A172 (cell line): Measurements from ENCODE around the gene TMEM184A. TPM values are rescaled to one million over a fixed set of nuclear protein-coding genes. Genes with fewer than 3 reads are reported as not detected.
A peak's percentile ranks its signal among the peaks of the same experiment; 100 is the strongest.

Experiments used
- DNase-seq: peaks from one replicate; pipeline ENCODE4 v3.0.0-alpha.2; 2015; ENCODE audit warnings: low spot score
- total RNA-seq: library from RNA; depleted of rRNA; stranded (reverse); fragments of >200 nt; shearing (Covaris generic); gene quantifications from 2 replicates; pipeline ENCODE4 v1.2.3, GENCODE V29; 2014; rRNA removed

TMEM184A gene
- 2.7 and 3.6 TPM in 2 replicates for total RNA-seq

- DNase-seq: peak; percentile 88
These were observed at the start of gene TMEM184A for GRCh38 chr7:1555813-1556543. TMEM184A (minus strand) TSS chr7:1556205; CDS start chr7:1555484, 721 bp downstream.

- no peak for DNase-seq
These were observed 48.4 kb upstream of the TMEM184A start for GRCh38 chr7:1604383-1604782.

GRCh38 chr7:1603346-1604225 lies 47.6 kb upstream of the TMEM184A start:
- no peak for DNase-seq

- DNase-seq: no peak
These were observed 46.4 kb upstream of the TMEM184A start for GRCh38 chr7:1602386-1602785.

DNA sequence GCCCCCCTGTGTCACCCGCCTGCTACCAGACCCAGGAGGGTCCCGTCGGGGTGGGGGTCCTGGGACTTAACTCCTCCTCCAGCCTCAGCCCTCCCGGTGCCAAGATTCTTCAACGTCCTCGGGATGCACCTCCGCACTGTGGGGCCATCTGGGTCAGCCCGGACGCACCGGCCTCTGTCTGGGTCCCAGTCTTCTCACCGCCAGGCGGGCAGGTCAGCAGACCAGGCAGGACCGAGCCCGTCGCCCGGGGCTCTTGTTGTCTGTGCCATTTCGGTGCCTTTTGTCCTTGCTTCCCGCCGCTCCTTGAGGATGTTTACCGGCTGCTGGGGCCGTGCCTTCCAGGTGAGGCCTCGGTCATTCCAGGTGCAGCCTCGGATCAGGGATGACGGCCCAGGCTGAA lies 46.0 kb upstream of the TMEM184A start:
- no peak for DNase-seq

DNA sequence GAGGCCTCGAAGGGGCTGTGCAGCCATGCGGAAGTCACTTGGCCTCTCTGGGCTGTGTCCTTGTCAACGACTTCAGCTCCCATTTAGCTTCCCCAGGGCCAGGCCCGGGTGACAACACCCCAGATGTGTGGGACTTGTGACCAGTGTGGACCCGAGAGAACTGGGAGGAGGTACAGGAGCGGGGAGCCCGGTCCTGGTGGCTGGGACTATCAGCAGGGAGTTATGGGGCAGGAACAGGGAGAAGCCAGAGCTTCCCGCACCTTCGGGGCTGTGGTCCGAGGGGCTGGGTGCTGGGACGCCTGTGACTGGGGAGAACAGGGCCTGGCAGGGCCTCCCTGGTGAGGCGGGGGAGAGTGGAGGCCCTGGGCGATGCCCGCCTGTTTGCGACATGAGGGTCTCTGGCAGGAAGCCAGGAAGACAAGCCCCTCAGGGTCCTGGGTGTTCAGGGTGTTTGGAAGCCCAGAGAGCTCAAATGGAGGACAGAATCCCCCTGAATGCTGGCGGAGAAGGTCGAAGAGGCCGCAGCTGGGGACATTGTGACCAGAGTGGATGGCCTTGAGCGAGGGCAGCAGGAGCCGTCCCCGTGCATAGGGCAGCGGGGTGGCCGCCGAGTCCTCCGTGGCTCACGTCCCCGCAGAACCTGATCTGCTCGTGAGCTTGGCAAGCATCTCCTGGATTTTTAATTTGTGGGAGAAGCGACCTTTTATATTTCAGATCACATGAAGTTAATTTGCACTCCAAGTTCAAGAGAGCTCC lies 43.8 kb upstream of the TMEM184A start:
- no peak for DNase-seq

DNA sequence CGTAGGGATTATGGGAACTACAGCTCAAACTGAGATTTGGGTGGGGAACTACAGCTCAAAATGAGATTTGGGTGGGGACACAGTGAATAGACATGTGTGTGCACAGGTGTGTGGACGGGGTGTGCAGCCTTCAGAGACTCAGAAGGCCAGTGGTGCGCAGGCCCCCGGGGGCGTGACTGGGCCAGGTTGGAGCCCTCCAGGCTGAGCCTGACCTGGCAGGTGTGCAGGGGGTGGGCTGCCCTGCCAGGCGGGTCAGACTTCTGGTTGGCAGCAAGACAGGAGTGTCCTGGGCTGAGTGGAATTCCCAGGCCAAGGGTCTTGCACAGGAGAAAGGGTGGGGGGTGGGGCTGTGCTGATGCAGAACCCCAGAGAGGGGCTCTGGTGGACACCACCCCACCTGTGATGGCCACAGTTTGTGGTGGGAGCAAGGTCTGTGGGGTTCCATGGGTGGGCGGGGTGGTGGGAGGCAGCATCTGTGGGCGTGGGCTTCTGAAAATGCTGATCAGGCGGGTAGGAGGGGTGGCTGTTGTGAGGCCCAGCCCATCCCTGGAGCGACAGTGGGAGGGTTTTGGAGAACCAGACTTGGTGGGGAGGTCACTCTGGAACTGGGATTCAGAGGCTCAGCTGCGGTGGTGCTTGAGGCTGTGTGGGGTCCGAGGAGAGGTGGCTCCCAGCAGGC lies 43.1 kb upstream of the TMEM184A start:
- DNase-seq: no peak

GRCh38 chr7:1598286-1598685 lies 42.3 kb upstream of the TMEM184A start:
- DNase-seq: no peak

GRCh38 chr7:1597791-1598190 lies 41.8 kb upstream of the TMEM184A start:
- DNase-seq: no peak

DNA sequence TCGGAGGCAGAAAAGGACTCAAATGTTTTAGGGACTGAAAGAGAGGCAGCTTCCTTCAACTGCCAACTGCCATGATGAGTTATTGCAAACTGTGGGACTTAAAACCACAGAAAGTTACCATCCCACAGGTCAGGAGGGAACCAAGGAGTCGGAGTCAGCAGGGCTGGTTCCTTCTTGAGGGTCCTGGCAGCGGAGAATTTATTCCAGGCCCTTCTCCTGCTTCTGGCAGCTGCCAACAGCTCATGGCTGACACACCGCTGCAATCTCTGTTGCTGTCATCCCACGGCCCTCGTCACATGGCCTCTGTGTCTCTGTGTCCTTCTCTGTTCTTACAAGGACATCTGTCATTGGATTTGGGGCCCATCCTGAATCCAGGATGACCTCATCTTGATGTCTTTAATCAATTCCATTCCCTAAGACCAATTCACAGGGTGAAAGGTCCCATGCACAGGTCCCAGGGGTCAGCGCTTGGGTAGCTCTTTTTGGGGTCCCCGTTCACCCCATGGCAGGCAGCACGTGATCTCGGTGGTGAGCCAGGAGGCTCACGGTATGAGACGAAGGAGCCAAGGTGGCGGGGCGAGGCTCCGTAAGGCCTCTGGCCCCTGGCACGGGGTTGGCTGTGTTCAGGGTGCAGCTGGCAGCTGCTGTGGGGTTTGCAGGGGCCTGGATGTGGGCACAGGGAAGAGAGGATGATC lies 41.2 kb upstream of the TMEM184A start:
- DNase-seq: no peak

DNA sequence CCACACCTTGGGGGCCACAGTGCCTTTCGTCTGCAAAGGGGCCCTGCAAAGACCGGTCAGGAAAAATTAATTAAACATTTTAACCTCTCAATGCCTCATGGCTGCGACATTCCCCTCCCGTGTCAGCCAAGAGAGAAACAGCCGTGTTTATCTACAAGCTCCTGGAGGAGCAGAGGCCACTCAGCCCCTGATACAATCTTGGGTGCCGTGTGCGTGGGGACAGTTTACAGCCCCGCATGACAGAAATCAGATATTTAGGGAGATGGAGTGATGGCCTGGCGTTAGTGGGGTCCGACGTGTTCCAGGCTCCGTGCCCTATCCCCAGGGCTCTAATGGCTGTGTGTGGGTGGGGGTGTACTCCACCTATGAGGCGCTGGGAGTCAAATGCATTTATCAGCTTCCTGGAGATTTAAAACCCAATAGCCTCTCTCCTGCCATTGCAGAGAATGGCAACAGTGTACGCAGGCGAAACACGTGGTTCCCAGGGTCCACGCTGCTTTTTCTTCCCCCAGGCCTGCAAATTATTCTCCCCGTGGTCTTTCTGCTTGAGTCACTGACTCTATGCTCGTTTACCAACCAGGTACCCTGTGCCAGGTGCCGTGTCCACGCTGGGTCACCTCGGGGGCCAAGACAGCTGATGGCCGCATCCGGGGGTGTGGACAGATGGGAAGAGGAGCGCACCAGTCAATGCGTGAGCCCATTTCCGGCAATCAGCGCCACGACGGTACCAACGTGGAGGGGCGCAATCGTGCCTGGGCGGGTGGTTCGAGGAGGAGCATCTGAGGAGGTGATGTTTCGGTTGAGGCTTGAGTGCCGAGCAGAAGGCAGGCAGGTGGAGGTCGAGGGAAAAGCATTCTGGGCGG lies 40.4 kb upstream of the TMEM184A start:
- DNase-seq: no peak

GRCh38 chr7:1595636-1596035 lies 39.6 kb upstream of the TMEM184A start:
- no peak for DNase-seq

DNA sequence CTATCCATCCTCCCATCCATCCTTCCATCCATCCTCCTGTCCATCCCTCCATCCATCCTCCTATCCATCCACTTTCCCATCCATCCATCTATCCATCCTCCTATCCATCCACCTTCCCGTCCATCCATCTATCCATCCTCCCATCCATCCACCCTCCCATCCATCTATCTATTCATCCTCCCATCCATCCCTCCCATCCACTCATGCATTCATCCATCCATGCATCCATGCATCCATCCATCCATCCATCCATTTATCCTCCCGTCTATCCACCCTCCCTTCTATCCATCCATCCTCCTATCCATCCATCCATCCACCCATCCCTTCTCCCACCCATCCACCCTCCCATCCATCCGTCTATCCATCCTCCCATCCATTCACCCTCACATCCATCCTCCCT lies 39.0 kb upstream of the TMEM184A start:
- DNase-seq: no peak

- DNase-seq: no peak
These were observed 38.0 kb upstream of the TMEM184A start for GRCh38 chr7:1593904-1594421.

DNA sequence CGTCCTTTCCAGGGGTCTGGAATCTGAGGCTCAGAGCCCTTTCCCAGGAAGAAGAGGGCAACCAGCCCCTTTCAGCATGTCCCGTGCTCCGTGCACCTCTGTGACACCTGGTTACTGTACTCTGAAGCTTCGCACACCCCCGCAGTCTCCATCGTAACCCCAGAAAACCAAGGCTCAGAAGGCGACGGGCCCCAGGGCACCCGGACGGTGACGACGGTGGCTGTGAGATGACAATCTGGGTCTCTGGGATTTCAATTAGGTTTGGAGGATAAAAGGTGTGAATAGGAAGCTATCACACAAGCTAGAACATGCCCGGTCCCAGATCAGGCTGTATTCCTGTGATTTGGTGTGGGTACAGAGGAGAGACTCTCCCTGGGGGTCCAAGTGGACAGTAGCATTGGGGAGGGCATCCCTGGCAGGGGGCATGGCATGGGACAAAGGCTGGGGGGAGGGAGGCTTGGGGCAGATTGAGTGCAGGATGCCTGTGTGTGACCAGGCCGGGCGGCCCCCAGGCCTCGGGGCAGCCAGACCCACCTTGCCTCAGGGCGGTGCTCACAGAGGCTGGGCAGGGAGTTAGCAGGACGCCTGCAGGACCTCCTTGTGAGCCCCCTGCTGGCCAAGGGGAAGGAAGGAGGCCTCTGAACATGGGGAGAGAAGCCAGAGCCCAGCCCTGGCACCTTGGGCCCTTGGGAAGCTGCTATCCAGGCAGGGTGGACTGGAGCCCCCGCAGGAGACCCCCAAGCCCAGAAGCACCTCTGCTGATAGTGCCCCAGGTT lies 37.3 kb upstream of the TMEM184A start:
- no peak for DNase-seq

- DNase-seq: no peak
These were observed 36.4 kb upstream of the TMEM184A start for GRCh38 chr7:1592299-1592871.

DNA sequence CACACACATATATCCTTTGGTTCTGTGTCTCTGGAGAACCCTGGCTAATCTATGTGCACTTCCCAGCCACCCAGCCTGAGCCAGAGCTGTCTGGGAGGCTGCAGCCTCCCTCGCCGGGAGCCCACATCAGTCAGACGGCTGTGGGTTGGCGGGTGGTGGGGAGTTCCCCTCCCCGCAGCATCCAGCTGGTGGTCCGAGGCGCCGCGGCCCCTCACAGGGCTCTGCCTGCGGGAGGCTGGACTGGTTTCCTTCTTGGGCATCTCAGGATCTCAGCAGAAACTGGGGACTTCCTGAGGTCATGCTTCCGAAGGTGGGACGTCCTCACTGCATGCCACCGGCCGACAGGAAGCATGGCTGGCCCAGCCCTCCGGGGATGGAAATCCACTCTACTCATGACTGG lies 35.9 kb upstream of the TMEM184A start:
- no peak for DNase-seq

DNA sequence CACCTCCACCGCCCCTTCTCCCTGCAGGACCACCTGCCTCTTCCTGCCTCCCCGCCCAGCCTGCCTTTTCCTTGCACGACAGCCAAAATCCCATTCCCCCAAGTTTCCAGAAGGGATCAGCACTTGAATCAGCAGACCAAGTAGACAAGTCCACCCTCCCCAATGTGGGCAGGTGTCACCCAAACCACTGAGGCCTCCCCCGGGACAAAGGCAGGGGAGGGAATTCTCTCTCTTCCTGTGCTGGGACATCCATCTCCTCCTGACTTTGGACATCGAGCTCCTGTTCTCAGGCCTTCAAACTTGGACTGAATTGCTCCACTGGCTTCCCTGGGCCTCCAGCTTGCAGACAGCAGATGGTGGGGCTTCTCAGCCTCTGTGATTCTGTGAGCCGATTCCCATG lies 35.4 kb upstream of the TMEM184A start:
- no peak for DNase-seq

DNA sequence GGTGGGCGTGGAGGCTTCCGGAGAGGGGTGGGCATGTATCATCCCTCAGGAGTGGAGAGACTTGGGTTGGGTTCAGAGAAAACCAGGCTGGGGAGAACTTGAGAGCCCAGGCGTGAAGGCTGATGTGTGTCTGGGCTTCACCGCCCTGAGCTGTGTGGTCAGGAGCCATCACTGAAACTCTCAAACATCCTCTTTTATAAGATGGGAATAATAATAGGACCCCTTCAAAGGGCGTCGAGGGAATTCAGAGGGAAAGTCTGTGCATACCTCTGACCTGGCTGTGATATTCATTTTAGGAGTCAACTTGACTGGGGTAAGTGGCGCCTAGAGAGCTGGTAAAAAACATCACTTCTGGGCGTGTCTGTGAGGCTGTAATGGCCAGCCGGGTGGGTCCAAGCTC lies 34.9 kb upstream of the TMEM184A start:
- no peak for DNase-seq
